GM06990 (cell line): Measurements from ENCODE around the gene CCSAP.

Experiments
- DNase-seq: peaks from one replicate; pipeline ENCODE4 v3.0.0-alpha.2; 2011; ENCODE audit not compliant: insufficient read length; ENCODE audit errors: extremely low read depth
- H3K27me3 ChIP-seq: replicated peaks from 2 replicates; pipeline ENCODE4 v1.6.0; 2011; ENCODE audit warnings: low read length; ENCODE audit not compliant: control insufficient read depth, insufficient read depth
- H3K36me3 ChIP-seq: 2 replicates; pipeline ENCODE4 v1.5.1; 2011; ENCODE audit warnings: low read length; ENCODE audit not compliant: control insufficient read depth, insufficient read depth
- H3K4me3 ChIP-seq: replicated peaks from 2 replicates; pipeline ENCODE4 v1.5.1; 2011; ENCODE audit warnings: low read depth, mild to moderate bottlenecking, control low read depth, low read length
- TF ChIP-seq, protein P1 (sequence below): IDR thresholded peaks from 2 replicates; pipeline ENCODE4 v1.5.1; 2011; ENCODE audit warnings: low read length, control low read depth, mild to moderate bottlenecking, inconsistent platforms; ENCODE audit not compliant: insufficient read depth, poor library complexity, severe bottlenecking

Gene CCSAP

GRCh38 chr1:229323201-229323600 lies 19.6 kb downstream of the CCSAP start:
- Histone ChIP-seq H3K36me3 (peaks cover 8% of the 10 kb centered on the region), H3K27me3 (no peaks in the 10 kb centered on the region), H3K4me3 (no peak overlapping the region)
- TF ChIP-seq, protein P1, sequence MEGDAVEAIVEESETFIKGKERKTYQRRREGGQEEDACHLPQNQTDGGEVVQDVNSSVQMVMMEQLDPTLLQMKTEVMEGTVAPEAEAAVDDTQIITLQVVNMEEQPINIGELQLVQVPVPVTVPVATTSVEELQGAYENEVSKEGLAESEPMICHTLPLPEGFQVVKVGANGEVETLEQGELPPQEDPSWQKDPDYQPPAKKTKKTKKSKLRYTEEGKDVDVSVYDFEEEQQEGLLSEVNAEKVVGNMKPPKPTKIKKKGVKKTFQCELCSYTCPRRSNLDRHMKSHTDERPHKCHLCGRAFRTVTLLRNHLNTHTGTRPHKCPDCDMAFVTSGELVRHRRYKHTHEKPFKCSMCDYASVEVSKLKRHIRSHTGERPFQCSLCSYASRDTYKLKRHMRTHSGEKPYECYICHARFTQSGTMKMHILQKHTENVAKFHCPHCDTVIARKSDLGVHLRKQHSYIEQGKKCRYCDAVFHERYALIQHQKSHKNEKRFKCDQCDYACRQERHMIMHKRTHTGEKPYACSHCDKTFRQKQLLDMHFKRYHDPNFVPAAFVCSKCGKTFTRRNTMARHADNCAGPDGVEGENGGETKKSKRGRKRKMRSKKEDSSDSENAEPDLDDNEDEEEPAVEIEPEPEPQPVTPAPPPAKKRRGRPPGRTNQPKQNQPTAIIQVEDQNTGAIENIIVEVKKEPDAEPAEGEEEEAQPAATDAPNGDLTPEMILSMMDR, result no peak
- DNase-seq, result no peak

DNA sequence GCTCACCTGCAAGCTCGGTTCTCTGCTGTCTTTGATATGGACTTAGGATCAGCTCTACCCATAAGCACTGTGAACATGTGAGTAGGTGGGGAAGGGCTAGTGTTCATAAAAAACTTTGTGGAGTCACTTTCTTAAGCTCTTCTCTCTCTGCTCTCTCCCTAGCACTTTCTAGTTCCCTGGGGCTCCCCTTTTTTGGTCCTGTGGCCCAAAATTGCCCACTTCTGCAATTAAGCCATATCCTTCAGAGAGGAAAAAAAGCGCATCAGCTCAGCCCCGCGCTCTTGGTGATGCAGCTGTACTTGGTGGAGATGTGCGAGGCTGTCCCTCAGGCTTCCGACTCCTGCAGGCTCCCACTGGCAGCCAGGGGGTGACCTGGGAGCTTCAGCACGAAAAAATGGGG lies 23.4 kb downstream of the CCSAP start:
- TF ChIP-seq, protein P1, result no peak
- DNase-seq, result no peak
- Histone ChIP-seq H3K27me3 (no peaks in the 10 kb centered on the region), H3K36me3 (peaks cover 4% of the 10 kb centered on the region), H3K4me3 (no peak overlapping the region)

DNA sequence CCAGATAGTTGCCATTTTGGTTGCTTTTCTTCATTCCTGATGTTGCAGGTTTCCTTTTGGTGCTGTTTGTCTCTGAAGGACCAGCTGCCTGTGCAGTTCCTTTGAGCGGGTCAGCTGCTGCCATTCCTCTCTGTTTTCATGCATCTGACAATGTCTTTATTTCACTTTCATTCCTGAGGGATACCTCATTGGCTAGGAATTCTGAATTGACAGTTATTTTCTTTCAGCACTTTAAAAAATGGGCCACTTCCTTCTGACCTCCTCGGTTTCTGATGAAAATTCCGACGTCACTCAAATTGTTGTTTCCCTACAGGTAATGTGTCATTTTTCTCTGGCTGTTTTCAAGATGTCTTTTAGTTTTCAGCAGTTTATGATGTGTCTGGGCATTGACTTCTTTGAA lies 24.8 kb downstream of the CCSAP start:
- peaks cover 4% of the 10 kb centered on the region for H3K36me3 ChIP-seq
- no peak overlapping the region for H3K4me3 ChIP-seq
- DNase-seq, result no peak
- no peaks in the 10 kb centered on the region for H3K27me3 ChIP-seq
- TF ChIP-seq, protein P1, result no peak

DNA sequence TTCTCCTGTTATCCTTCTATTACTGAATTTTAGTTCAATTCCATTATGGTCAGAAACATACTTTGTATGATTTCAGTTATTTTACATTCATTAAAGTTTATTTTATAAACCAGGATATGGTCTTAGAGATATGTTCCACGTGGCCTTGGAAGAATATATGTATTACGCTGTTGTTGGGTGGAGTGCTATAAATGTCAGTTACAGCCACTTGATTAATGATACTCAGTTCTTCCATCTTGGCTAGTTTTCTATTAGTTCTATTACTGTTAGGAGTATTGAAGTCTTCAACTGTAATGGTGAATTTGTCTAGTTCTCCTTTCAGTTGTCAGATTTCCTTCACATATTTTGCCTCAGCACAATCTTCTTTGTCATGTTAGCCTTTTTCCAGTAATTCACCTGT lies 26.7 kb downstream of the CCSAP start:
- Histone ChIP-seq H3K36me3 (peaks cover 5% of the 10 kb centered on the region), H3K4me3 (no peak overlapping the region), H3K27me3 (no peaks in the 10 kb centered on the region)
- DNase-seq, result no peak
- TF ChIP-seq, protein P1, result no peak

- TF ChIP-seq, protein P1, result no peak
These were observed 32.0 kb downstream of the CCSAP start for GRCh38 chr1:229310833-229311232.

DNA sequence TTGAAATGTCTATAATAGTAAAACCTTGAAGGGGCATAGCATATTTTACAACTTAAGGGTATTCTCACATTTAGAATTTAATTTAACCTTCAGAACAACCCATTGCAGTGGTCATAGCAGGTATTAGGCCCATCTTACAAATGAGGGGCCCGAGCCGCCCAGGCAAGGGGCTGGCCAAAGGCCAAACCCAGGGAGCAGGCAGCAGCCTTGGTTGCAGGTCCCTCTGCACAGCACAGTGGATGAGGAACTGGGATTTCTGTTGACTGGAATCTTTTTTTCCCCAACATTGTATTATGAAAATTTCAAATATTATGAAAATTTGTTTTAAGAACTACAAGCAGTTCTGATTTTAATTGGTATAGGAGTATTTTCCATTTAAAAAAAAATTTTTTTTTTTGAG lies 33.2 kb downstream of the CCSAP start:
- no peaks in the 10 kb centered on the region for H3K27me3 ChIP-seq
- TF ChIP-seq, protein P1, result no peak
- H3K36me3 ChIP-seq, result peaks cover 4% of the 10 kb centered on the region
- H3K4me3 ChIP-seq, result no peak overlapping the region
- no peak for DNase-seq

More at GRCh38 chr1:229310833-229311232, 32.0 kb downstream of the CCSAP start:
- Histone ChIP-seq H3K4me3 (no peak overlapping the region), H3K27me3 (no peaks in the 10 kb centered on the region), H3K36me3 (peaks cover 4% of the 10 kb centered on the region)
- DNase-seq, result no peak
